DLD1 (cell line): ENCODE data around the gene ATP6V1F.

Source experiments
- in situ Hi-C: cut with HindIII; loops from 2 replicates; pipeline ENCODE4 v1.10.0; 2017; ENCODE audit warnings: low sequenced_read_pairs

The ATP6V1F gene

DNA sequence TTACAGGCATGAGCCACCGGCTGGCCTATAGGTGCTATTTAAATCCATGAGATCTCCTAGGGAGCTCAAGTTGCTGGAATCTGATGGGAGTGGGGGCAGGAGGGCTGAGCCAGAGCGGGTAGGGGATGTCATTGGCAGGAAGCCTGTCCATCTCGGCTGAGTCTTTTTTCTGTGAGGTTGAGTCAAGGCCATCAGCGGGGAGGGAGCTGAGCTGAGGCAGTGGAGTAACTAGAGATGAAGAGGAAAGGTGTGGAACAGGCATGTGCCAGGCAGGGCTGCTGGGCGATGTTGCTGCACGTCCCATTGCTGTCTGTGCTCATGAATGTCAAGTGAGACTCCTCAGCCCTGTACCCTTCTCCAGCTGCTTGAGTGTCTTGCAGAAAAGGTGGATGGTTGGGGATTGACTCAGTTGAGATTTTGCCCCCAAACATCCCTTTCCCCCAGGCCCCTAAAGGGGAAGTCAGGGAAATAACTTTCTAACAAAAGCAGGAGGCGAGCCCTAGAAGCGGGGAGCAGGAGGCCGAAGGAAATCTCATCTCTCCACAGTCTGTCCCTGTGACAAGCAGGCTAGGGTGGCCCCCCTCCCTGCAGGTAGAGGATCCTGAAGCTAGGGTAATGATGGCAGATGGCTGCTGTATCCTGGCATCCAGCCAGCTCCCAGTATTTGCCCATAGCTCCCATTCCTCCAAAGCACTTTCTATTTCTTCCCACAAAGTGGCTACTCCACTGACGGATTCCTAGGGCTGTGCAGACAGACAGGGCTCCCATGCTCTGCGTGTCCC lies 5.4 kb downstream of the ATP6V1F start:
- in situ Hi-C loops, result no loop called here

GRCh38 chr7:128868624-128869137 lies 6.0 kb downstream of the ATP6V1F start:
- in situ Hi-C loops, result no loop called here

DNA sequence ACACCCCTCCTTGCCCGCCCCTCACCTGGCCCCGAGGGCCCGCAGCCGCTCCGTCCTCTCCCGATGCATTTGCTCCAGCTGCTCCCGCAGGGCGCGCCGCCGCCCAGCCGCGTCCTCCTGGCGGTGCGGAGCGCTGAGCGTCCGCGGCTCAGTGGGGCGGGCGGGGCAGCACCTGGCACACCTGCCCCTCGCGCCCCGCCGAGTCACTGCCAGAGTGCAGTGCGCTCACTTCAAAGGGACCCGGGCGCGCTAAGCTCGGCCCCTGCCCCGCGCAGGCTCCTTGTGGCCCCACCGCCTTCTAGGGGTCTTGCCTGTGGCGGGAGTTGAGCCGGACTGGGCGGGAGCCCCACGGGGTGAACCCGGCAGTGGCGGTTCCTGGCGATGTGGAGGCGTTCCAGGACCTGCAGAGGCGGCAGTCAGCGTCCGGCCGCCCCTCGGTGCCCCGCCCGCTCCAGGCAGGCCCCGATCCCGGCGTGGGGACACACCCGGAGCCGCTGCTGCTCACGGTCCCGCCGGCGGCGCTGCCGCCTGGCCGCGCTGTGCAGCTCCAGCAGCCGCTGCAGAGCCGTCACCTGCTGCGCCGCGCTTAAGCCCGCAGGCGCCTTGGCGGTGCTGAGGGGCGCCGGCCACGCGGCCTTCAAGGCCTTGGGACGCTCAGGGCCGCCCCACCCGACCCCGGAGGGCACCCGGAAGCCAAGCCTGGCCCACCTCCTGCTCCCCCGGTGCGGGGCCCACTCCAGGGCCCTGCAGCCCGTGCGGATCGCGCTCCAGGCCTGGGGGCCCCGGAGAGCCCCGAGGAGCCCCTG lies 6.7 kb downstream of the ATP6V1F start:
- in situ Hi-C loops, result no loop called here

DNA sequence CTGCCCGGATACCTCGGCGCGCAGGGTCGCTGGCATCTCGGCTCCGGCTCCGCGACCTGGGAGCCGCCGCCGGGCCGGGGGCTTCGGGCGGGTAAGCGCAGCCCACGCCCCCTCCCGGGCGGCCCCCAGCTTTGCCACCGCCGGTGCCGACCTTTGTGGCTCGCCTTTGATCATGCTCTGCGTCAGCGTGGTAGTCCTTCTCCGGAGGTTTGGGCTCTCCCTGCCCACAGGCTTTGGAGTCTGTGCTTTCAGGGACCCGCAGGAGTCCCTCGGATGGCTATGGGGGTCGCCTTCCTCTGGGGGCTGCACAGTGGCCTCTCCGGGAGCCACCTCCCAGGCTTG lies 7.3 kb downstream of the ATP6V1F start:
- in situ Hi-C loops, result no loop called here

- in situ Hi-C loops, result no loop called here
Observed at GRCh38 chr7:128871050-128871449, 8.4 kb downstream of the ATP6V1F start.

GRCh38 chr7:128872394-128872824 lies 9.8 kb downstream of the ATP6V1F start:
- in situ Hi-C loops, result no loop called here

DNA sequence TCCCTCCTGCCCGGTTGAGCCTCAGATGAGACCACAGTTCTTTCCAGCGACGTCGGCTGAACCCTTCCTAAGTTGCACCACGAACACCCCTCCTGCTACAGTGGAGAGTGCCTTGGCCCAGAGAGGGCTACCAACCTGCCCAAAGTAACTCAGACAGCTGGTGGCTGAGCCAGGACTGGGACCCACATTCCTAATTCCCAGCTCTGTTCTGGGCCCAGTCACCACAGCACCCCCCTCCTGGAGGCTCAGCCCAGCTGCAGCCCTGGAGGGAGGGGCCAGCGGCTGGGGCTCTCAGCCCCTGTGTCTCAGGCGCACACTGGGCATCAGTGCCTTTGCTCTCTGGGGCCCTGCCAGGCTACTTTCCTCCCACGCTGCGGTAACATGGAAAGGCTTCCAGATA lies 10.6 kb downstream of the ATP6V1F start:
- in situ Hi-C loops, result no loop called here

GRCh38 chr7:128874140-128875031 lies 11.7 kb downstream of the ATP6V1F start:
- in situ Hi-C loops, result no loop called here

DNA sequence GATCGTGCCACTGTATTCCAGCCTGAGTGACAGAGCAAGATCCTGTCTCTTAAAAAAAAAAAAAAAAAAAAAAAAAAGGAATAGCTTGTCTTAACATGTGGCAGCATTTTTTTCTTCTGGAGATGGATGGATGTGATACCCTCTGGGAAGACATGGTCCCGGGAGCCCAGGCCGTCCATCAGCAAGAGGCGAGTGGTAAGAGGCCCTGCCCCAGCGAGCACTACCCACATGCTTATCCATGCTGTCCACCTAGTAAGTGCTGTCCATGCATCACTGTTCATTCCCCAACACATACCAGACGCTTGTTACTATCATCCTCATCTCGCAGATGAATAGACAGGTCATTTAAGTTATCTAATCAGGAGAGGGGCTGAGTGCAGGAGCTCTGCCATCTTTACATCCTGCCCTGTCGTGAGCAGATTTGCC lies 12.9 kb downstream of the ATP6V1F start:
- in situ Hi-C loops, result no loop called here

DNA sequence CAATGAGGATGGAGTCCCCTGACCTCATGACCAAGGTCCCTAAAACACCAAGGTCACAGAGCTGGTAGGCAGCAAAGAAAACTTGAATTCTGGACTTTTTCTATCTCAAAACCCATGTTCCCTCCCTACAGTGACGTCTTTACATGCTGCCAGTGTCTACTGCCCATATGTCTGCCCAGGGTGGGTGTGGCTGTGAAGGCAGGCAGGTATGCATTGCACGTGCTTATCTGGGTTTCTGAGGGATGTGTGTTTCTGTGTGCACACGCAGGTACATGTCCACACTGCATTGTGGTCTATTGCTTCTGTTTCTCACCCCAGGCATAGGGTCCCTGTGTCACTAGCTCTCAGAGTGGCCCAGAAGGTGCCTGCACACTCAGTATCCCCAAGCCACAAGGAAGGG lies 13.5 kb downstream of the ATP6V1F start:
- in situ Hi-C loops, result no loop called here

DNA sequence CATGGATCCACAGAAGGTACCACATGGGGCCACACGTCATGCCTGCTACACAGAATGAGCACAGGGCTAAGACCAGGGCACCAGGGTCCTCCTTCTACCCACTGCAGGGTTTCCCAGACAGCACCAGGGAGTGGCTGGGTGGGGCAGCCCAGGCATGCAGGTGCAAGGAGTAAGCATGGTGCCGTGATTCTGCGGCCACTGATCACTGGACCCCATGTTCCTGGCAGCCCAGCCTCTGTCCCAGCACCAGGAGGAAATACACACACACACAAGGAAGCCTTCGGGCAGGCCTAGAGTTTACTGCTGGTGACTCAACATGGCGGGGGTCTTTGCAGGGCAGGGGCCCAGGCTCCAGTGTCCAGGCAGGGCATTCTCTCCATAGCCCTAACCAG lies 13.9 kb downstream of the ATP6V1F start:
- in situ Hi-C loops, result no loop called here

DNA sequence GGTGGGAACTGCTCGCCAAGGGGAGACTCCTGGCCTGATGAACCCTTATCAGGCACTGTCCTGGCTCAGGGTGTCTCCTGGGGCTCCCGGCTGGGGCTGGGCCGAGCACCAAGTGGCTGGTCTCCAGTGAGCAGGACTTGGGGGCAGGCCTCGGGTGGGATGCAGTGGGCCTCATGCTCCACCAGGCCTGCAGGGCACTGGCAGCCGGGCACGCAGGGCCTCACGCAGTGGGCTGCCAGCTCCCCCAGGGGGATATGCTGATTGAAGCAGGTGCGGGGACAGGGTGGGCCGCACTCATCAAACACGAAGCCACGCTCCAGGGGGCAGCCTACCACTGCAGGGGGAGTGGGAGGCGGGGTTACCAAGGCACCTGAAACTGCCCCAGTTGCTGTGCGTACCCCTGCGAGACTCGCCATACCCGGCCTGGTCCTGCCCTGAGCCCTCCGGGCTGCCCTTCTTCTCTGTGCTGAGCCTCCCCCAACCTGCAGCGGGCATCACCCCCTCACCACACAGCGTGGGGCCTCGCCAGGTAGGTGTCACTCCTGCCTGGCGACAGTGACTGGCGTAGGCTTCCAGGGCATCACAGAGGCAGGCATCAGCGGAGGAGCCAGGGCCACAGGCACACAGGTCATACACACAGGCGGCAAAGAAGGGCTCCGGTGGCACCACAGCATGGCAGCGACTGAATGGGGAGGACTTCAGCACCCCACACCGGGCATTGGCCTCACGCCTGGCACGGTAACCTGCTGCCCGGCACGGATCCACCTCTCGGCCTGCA lies 14.5 kb downstream of the ATP6V1F start:
- in situ Hi-C loops, result no loop called here

- in situ Hi-C loops, result no loop called here
Observed at GRCh38 chr7:128877756-128878120, 15.1 kb downstream of the ATP6V1F start.

- in situ Hi-C loops, result no loop called here
Observed at GRCh38 chr7:128878226-128879105, 15.8 kb downstream of the ATP6V1F start.

DNA sequence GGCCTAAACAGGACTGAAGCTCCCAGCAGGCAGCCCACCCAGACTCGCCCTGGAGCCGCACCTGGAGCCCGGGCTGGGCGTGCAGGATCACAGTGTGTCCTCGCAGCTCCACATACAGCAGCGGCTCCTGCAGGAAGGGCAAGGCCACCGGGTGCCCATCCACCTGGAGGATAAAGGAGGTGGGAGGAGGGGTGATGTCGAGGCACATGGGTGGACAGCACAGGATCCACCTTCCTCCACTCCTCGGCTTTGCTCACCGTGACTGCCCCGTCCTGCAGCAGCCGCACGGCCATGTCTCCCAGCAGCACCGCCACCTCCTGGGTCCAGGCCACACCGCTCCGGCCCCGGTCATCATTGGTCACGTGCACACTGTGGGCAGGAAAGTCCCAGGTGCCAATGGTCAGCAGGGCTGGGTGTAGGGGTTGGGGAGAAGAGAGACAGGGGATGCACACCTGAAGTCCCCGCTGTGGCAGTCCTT lies 16.8 kb downstream of the ATP6V1F start:
- in situ Hi-C loops, result no loop called here

DNA sequence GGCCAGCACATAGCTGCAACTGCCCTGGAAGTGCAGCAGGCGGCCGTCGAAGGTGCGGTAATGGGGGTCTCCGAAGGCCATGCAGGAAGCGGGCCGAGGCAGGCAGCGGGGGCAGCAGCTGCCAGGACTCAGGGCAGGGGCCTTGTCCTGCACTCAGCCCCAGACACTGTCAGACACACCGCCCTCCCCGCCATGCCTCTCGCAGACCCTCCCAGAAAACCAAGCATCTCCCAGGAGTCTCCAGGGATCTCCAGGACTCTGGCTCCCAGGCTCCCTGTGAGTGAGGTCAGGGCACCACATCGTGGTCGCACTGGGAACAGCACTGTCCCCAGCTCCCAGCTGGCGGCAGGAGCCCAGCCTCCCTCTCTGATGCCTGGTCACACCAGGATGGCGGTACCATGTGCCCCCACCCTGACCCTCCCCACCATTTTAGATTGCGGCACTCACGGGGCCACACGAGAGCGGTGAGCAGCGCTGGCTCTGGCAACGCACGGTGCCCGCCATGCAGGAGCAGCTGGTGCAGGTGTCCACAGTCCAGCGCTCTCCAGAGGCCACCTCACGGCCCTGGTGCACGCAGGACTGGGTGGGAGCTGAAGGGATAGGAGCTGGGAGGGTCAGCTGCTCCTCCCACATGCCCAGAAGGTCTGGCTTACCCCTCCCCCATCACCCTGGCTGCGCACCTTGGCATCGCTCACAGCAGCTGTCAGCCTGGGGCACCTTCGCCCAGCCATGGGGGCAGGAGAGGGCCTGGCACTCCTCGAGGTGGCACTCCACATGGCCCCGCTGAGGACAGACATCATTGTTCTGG lies 17.5 kb downstream of the ATP6V1F start:
- in situ Hi-C loops, result no loop called here

DNA sequence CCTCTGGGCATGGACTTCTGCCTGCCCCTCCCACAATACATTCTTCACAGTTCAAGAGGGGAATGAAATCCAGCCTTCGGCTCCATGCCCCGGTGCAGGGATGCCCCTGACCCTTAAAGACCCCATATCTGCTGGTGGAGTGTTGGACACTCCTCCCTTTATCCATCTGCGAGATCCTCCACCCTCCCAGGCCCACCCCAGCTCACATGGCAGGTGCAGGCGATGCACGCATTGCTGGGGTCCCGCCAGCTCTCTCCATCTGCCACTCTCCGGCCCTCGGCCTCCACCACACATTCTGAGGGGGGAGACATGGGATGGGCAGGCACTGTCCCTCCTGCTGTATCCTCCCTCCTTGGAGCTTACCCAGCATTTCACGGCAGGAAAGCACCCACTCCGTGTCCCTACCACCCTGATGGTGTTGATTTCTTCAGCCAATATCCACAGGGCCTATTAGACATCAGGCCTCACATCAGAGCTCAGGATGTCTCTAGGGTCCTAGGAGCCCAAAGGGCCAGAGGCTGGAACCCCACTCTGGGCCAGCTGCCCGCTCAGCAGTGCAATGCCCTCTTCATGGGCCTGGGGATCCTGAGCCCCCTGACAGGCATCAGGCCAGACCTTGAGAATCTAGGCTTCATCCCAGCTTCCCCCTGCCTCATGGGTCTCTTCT lies 18.3 kb downstream of the ATP6V1F start:
- in situ Hi-C loops, result no loop called here
